Left ventricle myocardium inferior (tissue), 1 donor: ENCODE results near the gene DCAF7. TPM values are rescaled to one million over a fixed set of nuclear protein-coding genes. Genes with fewer than 3 reads are reported as not detected.

Experiments
- DNase-seq: peaks from one replicate; pipeline ENCODE4 v3.0.0-alpha.2; 2020
- H3K27ac ChIP-seq: fragments of 200-600 bp; replicated peaks from 2 replicates; pipeline ENCODE4 v1.8.0; 2021
- H3K27me3 ChIP-seq: fragments of 200-600 bp; 2 replicates; pipeline ENCODE4 v1.8.0; 2021; ENCODE audit warnings: low read depth
- H3K36me3 ChIP-seq: fragments of 200-600 bp; 2 replicates; pipeline ENCODE4 v1.8.0; 2021
- H3K4me1 ChIP-seq: fragments of 200-600 bp; 2 replicates; pipeline ENCODE4 v1.8.0; 2021
- H3K4me3 ChIP-seq: fragments of 200-600 bp; 2 replicates; pipeline ENCODE4 v1.8.0; 2021; ENCODE audit warnings: mild to moderate bottlenecking, moderate library complexity
- H3K9me3 ChIP-seq: fragments of 200-600 bp; replicated peaks from 2 replicates; pipeline ENCODE4 v1.8.0; 2021
- intact Hi-C: fragments of 100-400 bp; cut with micrococcal nuclease; formaldehyde crosslinking; loops from one replicate; pipeline ENCODE4 v1.11.0; 2022
- total RNA-seq: library from RNA; stranded (reverse); fragmentation: NEBNext Ultra II Directional; extraction: Animal tissue kit (Norgen Biotek cat#: 25700); gene quantifications from one replicate; pipeline ENCODE4 v1.2.1, GENCODE V29; 2021
- TF ChIP-seq, protein P1 (sequence below): fragments of 200-600 bp; IDR thresholded peaks from 2 replicates; pipeline ENCODE4 v1.8.0; 2021; ENCODE audit warnings: antibody characterized with exemption, mild to moderate bottlenecking, borderline replicate concordance
- donor health status: DM: no; HTN: yes; CAD: no; lungs with severe emphysema.

The DCAF7 gene
- total RNA-seq, 1 donor from 2014 or later: 45.7 TPM

DNA sequence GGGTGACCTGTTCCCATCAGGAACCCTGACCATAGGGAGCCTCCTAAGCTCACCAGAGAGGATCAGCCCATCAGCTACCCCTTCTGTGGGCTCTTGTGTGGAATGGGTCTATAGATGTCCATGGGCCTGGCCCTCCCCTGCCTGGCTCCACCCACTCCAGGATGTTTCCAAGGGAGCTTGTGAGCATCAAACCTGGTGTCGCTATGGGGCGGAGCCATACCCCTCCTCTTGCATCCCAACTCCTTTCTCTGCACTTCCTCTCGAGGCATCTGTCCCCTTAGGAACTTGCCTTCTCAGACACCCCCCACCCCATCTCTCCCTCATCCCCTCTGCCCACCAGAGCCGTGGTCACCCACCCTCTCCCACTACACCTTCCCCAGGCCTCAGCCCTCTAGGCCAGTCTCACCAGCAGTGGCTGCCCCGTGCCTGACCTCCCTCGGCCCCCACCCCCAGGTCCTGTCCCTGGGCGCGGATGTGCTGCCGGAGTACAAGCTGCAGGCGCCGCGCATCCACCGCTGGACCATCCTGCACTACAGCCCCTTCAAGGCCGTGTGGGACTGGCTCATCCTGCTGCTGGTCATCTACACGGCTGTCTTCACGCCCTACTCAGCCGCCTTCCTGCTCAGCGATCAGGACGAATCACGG is 16.7 kb upstream of the DCAF7 start:
- Histone ChIP-seq H3K27me3 (peaks cover 40% of the 10 kb centered on the region), H3K36me3 (no peaks in the 10 kb centered on the region), H3K27ac (no peak overlapping the region), H3K4me1 (peaks cover 9% of the 10 kb centered on the region), H3K4me3 (no peak overlapping the region), H3K9me3 (no peaks in the 10 kb centered on the region)
- intact Hi-C loops: no loop called here
- TF ChIP-seq, protein P1, sequence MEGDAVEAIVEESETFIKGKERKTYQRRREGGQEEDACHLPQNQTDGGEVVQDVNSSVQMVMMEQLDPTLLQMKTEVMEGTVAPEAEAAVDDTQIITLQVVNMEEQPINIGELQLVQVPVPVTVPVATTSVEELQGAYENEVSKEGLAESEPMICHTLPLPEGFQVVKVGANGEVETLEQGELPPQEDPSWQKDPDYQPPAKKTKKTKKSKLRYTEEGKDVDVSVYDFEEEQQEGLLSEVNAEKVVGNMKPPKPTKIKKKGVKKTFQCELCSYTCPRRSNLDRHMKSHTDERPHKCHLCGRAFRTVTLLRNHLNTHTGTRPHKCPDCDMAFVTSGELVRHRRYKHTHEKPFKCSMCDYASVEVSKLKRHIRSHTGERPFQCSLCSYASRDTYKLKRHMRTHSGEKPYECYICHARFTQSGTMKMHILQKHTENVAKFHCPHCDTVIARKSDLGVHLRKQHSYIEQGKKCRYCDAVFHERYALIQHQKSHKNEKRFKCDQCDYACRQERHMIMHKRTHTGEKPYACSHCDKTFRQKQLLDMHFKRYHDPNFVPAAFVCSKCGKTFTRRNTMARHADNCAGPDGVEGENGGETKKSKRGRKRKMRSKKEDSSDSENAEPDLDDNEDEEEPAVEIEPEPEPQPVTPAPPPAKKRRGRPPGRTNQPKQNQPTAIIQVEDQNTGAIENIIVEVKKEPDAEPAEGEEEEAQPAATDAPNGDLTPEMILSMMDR: no peak
- no peak for DNase-seq

DNA sequence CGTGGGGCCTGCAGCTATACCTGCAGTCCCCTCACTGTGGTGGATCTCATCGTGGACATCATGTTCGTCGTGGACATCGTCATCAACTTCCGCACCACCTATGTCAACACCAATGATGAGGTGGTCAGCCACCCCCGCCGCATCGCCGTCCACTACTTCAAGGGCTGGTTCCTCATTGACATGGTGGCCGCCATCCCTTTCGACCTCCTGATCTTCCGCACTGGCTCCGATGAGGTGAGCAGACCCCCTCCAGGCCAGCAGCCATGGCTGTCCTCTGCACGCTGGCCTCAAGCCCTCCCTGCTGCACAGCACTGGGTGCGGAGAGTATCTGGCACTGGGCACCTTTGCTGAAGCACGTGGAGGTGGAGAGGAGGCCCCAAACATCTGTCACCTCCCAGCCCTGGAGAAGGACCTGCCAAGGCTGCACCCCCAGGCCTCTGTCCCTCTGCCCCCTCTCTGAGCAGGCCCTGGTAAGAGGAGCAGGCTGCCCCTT is 16.2 kb upstream of the DCAF7 start:
- intact Hi-C loops: no loop called here
- TF ChIP-seq, protein P1: no peak
- DNase-seq: no peak

DNA sequence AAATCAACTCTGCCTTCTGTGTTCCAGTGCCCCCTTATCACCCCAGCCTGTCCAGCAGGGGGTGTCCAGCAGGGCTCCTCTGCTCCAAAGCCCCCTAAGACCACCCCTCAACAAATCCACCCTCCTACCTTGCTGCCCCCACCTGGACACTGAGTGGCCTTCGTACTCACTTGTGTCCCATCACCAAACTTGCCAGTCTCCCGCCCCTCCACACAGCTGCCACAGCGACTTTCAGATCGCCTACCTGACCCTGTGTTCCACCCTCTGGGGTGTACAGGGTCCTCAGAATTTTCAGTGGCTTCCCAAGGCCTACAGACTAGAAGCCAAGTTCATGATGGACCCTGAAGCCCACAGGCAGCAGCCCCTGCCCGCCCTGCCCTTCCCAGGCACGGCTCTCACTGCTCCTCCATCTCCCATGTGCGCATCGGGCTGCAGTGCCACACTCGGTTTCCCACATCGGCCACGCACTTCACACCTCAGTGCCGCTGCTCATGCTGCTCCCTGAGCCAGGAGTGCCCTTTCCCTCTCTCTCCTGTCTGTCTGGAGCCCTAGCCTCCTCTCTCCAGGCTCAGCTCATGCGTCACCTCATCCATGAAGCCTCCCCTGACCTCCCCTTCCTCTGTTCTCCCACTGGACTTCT is 15.3 kb upstream of the DCAF7 start:
- Histone ChIP-seq H3K9me3 (no peaks in the 10 kb centered on the region), H3K27me3 (peaks cover 53% of the 10 kb centered on the region), H3K4me3 (no peak overlapping the region), H3K36me3 (no peaks in the 10 kb centered on the region), H3K27ac (no peak overlapping the region), H3K4me1 (peaks cover 9% of the 10 kb centered on the region)
- intact Hi-C loops: no loop called here
- DNase-seq: no peak
- TF ChIP-seq, protein P1: no peak

More for the DNA sequence above, 16.2 kb upstream of the DCAF7 start:
- H3K27me3 ChIP-seq: peaks cover 45% of the 10 kb centered on the region
- H3K4me3 ChIP-seq: no peak overlapping the region
- H3K9me3 ChIP-seq: no peaks in the 10 kb centered on the region
- no peaks in the 10 kb centered on the region for H3K36me3 ChIP-seq
- no peak overlapping the region for H3K27ac ChIP-seq
- peaks cover 9% of the 10 kb centered on the region for H3K4me1 ChIP-seq

DNA sequence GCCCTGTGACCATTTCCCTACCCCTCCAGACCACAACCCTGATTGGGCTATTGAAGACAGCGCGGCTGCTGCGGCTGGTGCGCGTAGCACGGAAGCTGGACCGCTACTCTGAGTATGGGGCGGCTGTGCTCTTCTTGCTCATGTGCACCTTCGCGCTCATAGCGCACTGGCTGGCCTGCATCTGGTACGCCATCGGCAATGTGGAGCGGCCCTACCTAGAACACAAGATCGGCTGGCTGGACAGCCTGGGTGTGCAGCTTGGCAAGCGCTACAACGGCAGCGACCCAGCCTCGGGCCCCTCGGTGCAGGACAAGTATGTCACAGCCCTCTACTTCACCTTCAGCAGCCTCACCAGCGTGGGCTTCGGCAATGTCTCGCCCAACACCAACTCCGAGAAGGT is 14.6 kb upstream of the DCAF7 start:
- DNase-seq: no peak
- no peaks in the 10 kb centered on the region for H3K36me3 ChIP-seq
- intact Hi-C loops: no loop called here
- no peak overlapping the region for H3K27ac ChIP-seq
- H3K9me3 ChIP-seq: no peaks in the 10 kb centered on the region
- peaks cover 58% of the 10 kb centered on the region for H3K27me3 ChIP-seq
- TF ChIP-seq, protein P1: no peak
- H3K4me1 ChIP-seq: peaks cover 9% of the 10 kb centered on the region
- H3K4me3 ChIP-seq: no peak overlapping the region

DNA sequence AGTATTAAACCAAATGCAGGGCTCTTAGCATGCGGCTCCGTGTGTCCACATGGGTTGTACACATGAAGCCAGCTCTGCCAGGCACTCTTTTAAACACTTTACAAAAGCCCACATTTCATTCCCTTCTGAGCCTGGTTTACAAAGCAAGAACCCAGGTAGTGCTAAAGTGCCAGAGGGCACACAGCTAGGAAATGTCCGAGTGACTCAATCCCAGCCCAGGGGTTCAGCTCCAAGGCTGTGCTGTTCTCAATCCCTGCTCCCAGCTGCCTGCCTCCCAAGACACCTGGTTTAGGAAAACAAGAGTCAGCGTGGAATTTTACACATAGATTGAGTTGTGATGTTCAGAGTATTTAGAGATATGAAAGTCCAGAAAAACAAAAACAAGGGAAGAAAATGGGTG is 13.3 kb upstream of the DCAF7 start:
- Histone ChIP-seq H3K27me3 (peaks cover 67% of the 10 kb centered on the region), H3K9me3 (no peaks in the 10 kb centered on the region), H3K36me3 (no peaks in the 10 kb centered on the region), H3K27ac (no peak overlapping the region), H3K4me3 (no peak overlapping the region), H3K4me1 (peaks cover 9% of the 10 kb centered on the region)
- TF ChIP-seq, protein P1: no peak
- intact Hi-C loops: no loop called here
- DNase-seq: no peak
